GM21515 (cell line): ENCODE data around the gene TRIO.

ENCODE experiments used
- ATAC-seq: cut with Tn5 transposase; IDR thresholded peaks from one replicate; pipeline ENCODE4 v1.9.1; 2021; ENCODE audit not compliant: unreplicated experiment

TRIO gene

DNA sequence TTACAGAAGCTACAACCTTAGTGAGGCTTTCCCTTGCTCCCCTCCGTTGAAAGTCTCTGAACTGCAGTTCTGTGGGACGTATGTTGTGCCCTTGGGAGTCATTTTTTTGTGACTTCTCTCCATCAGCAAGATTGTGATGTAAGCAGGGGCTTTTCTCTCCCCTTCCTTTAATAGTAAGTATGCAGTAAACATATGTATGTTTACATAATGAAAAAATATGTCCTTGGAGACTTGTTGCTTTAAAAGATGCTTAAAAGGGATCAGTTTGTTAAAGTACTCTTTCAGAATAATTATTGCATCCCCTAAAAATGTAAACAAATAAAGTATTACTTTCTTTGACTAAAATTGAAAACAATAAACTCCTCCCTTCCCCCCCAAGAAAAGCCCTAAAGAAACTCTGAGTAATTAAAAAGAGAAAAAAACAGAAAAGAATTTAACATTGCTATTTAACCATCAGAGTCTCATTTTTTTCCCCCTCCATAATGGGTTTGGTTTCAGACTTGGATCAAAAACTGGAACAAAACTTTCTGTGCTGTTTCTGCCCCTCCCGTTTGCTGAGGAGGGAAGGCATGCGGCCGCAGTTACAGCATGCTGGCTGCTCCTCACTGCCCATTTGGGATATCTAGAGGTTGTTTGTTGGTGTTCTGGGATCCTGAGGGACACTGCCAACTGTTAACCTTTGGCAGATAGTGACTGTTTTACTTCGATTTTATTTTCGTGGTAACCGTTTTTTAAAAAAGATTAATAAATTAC is 40.2 kb downstream of the TRIO start:
- no peak for ATAC-seq

DNA sequence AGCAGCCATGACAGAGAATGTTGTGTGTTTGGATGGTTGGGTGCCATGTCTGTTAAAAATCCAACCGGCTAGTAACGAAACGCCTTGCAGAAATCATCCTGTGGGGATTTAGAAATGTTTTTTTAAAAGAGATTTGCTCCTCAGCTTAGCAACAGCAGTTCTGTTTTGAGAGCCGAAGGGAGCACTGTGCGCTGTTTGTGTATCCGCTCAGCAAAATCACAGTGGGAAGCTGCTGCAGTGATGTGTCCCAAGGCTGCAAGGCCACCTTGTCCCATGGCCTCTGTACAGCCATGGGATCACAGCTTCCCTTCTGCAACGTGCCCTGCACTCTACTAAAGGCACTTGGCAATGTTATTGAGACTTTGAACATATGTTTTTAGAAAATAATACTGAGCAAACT is 40.9 kb downstream of the TRIO start:
- no peak for ATAC-seq

DNA sequence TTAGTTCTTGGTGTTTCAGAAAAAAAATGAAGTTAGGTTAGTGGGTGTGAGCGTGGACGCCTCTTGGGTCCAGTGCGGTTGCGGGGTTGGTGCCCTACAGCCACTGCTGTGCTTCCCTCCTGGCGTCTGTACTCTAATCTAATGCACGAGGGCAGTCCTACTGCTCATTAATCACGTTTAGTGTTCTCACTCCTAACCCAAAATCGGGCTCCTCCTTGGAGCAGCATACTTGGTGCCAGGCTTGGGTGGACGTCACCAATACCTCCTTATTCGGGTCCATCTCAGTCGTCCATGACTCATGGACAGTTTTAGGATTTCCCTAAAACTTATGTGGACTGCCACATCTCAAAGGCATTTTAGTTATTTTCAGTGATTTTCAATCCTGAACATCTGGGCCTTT is 41.6 kb downstream of the TRIO start:
- ATAC-seq = no peak

GRCh38 chr5:14185326-14186058 is 42.4 kb downstream of the TRIO start:
- no peak for ATAC-seq

DNA sequence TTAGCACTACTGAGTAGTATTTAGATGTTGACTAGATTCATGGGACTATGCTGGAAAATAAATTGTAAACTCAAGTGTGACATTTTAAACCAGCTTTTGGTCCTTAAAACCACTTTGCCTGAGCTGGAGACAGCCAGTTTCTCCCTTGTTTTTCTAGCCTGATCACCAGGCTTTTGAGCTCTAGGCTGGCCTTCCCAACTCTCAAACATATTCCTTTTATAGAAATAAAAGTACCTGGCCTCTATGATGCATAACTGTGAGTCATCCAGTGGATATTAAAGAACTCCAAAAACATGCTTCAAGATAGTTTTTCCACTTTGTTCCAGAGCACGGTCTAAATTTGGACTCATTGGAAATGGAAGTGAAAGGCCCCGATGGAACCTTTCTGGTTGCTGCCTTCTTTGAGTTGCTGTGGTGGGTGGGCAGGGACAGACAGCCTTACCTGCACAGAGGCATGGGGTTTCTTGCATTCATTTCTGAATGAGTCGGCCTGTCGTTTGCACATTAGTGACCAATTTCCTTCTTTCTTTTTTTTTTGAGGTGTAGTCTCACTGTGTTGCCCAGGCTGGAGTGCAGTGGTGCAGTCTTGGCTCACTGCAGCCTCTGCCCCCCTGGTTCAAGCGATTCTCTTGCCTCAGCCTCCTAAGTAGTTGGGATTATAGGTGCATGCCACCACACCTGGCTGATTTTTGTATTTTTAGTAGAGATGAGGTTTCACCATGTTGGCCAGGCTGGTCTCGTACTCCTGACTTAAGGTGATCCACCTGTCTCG is 43.1 kb downstream of the TRIO start:
- no peak for ATAC-seq

DNA sequence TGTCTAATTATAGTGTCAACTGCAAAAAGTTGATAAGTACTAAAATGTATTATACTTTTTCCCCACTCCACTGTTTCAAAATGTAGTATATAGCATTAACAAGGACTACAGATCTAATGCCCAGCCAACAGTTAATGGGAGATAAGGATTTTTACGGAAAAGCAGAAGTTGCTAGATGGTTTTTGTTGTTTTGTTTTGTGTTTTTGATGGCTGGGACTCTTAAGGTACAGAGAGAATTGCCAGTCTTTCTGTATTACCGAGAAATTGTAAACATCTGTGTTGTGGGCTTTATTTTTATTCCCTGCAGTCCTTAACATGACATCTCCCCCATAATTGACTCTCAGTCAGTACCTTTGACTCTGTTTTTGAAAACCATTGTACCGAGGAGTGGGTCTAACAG is 44.0 kb downstream of the TRIO start:
- ATAC-seq = no peak

DNA sequence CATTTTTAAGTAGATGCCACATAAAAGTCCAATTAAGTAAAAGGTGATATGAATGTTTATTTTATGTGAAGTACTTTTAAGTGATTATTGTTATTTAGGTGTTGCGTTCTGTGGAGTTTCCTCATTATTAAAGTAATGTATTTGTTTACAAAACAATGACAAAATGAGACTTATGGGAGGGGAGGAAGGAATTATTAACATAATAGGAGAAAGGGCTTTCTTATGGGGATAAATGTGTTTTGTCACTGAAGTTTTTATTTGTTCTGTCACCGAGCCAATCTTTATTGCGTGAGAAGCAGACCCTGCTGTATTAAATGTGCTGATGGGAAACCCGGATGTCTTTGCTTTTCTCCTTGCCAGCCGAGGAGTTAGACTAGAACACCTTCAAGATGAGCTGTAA is 44.5 kb downstream of the TRIO start:
- ATAC-seq = no peak

- ATAC-seq = no peak
These were observed 45.6 kb downstream of the TRIO start for GRCh38 chr5:14188778-14189177.

GRCh38 chr5:14189680-14190079 is 46.5 kb downstream of the TRIO start:
- no peak for ATAC-seq

GRCh38 chr5:14190194-14191164 is 47.3 kb downstream of the TRIO start:
- ATAC-seq = no peak

GRCh38 chr5:14191325-14191724 is 48.2 kb downstream of the TRIO start:
- ATAC-seq = no peak

DNA sequence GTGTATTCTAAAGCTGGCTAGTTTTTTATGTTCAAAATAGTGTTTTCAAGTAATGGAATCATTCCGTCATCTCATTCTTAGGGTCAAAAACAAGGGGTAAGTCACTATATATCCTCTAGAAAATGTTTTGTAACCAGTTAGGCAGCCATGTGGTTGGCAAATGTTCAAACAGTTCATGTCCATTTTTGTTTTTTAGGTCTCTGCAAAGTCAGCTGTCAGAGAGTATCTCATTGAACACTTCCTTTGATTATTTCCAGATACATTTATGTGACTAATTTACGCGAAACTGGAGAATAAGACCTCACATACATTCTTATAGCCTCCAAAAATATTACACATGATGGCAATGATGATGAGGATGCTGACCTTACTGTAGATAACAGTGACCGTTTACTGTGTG is 50.4 kb downstream of the TRIO start:
- no peak for ATAC-seq

DNA sequence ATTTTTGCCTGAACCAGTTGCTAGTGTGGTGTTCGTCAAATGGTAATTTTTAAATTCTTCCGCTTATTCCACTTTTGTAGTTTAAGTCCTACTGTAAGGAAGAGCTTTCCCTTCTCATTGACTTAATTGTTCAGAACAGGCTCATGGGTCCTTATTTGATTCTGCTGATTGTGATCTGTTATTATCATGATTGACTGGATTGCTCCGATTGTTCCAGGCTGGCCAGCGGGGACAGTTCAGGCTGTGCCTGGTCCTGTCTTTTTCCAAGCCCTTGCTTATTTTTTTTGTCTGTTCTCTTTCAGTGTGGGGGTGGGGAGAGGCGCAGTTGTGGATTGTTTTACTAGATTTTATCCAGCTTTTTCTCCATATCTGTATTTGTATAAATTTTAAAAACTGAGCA is 52.4 kb downstream of the TRIO start:
- ATAC-seq = no peak

- ATAC-seq = no peak
These were observed 53.9 kb downstream of the TRIO start for GRCh38 chr5:14197056-14197455.

DNA sequence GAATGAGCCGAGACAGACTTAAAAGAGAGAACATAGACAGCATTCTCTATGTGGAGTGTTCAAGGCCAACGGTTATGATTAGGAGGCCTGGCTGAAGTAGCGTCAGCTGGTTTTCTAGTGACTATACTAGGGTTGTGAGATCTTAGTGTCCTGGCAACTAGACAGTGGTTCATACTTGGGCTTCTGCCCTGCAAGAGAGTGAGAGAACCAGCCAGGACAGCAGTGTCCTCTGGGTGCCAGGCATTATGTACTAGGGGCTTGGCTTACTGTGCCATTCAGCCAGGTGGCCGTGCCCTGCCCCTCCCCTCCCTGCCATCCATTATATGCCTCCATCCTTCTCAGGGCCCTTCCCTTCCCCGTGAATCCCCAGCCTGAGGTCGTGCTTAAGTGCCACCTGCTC is 56.8 kb downstream of the TRIO start:
- ATAC-seq = no peak

GRCh38 chr5:14200312-14200990 is 57.3 kb downstream of the TRIO start:
- no peak for ATAC-seq

DNA sequence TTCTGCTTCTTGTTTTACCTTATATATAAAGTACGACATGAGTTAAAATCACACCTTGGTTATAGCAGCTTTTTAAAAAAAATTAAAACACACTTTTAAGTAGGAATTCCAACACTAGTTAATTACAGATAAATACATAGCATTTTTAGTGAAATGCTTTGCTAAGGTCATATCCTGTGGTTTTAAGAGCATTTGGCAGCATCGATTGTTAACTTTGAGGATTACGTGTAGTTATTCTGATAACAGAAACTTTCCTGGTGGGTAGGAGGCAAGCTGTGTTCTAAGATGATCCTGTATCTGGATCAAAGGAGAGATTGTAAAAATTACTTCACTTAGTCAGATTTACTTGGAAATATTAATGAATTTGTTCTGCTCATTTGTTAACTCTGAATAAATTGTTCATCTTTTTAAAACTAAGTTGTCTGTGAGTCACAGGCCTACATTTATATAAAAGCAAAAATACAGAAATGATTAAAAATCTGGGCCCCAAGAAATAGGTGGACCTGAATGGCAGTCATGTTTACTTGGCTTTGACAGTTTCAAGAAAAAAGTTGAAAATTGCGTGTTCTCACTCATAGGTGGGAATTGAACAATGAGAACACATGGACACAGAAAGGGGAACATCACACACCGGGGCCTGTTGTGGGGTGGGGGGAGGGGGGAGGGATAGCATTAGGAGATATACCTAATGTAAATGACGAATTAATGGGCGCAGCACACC is 58.3 kb downstream of the TRIO start:
- no peak for ATAC-seq

- ATAC-seq = no peak
These were observed 59.3 kb downstream of the TRIO start for GRCh38 chr5:14202462-14202861.

- ATAC-seq = no peak
These were observed 61.0 kb downstream of the TRIO start for GRCh38 chr5:14204011-14204670.
